OCI-LY1 (cell line): ENCODE data around the gene DMPK.

ENCODE experiments used
- H2AFZ ChIP-seq: fragments of 200-600 bp; sonication (generic), shearing (Covaris generic); 2 replicates; pipeline ENCODE4 v1.6.0; 2014; ENCODE audit warnings: antibody characterized with exemption, mild to moderate bottlenecking, low read length
- H3F3A ChIP-seq: fragments of 200-600 bp; sonication (generic), shearing (Covaris generic); 2 replicates; pipeline ENCODE4 v1.6.0; 2014; ENCODE audit warnings: mild to moderate bottlenecking, antibody characterized with exemption, low read length, moderate library complexity; ENCODE audit not compliant: insufficient read depth
- H3K27ac ChIP-seq: fragments of 200-600 bp; sonication (generic); 2 replicates; pipeline ENCODE4 v1.5.1; 2014; ENCODE audit warnings: low read length, mixed run types, mild to moderate bottlenecking, low read depth; ENCODE audit not compliant: poor library complexity, severe bottlenecking
- H3K27me3 ChIP-seq: fragments of 200-600 bp; sonication (generic); 2 replicates; pipeline ENCODE4 v1.6.0; 2014; ENCODE audit warnings: antibody characterized with exemption, mild to moderate bottlenecking, low read length, moderate library complexity; ENCODE audit not compliant: insufficient read depth
- H3K36me3 ChIP-seq: fragments of 200-600 bp; sonication (generic); 2 replicates; pipeline ENCODE4 v1.6.1; 2014; ENCODE audit warnings: mild to moderate bottlenecking, antibody characterized with exemption, low read length, moderate library complexity, mixed read lengths; ENCODE audit not compliant: insufficient read depth
- H3K4me1 ChIP-seq: fragments of 200-600 bp; sonication (generic); 2 replicates; pipeline ENCODE4 v1.5.1; 2014; ENCODE audit warnings: mild to moderate bottlenecking, low read length, moderate library complexity; ENCODE audit not compliant: insufficient read depth, severe bottlenecking
- H3K4me2 ChIP-seq: fragments of 200-600 bp; sonication (generic), shearing (Covaris generic); 2 replicates; pipeline ENCODE4 v1.6.1; 2014; ENCODE audit warnings: low read length
- H3K4me3 ChIP-seq: fragments of 200-600 bp; sonication (generic); 2 replicates; pipeline ENCODE4 v1.5.1; 2014; ENCODE audit warnings: low read length, low read depth, mild to moderate bottlenecking, mixed read lengths; ENCODE audit not compliant: poor library complexity, severe bottlenecking
- H3K79me2 ChIP-seq: fragments of 200-600 bp; shearing (Covaris generic); 2 replicates; pipeline ENCODE4 v1.6.1; 2016; ENCODE audit warnings: mixed run types, low read length, mixed read lengths; ENCODE audit not compliant: insufficient read depth
- H3K9ac ChIP-seq: fragments of 200-600 bp; sonication (generic), shearing (Covaris generic); 2 replicates; pipeline ENCODE4 v1.6.1; 2014; ENCODE audit warnings: mild to moderate bottlenecking, low read length, mixed read lengths
- H3K9me2 ChIP-seq: fragments of 200-600 bp; sonication (generic), shearing (Covaris generic); 2 replicates; pipeline ENCODE4 v1.6.1; 2014; ENCODE audit warnings: low read depth, mild to moderate bottlenecking, low read length, mixed read lengths
- H3K9me3 ChIP-seq: fragments of 200-600 bp; shearing (Covaris generic); 2 replicates; pipeline ENCODE4 v1.6.1; 2014; ENCODE audit warnings: low read length, mixed read lengths
- H4K20me1 ChIP-seq: fragments of 200-600 bp; sonication (generic), shearing (Covaris generic); 2 replicates; pipeline ENCODE4 v1.6.0; 2016; ENCODE audit warnings: mild to moderate bottlenecking, low read length; ENCODE audit not compliant: insufficient read depth
- CTCF ChIP-seq: fragments of 200-600 bp; sonication (generic), shearing (Covaris generic); IDR thresholded peaks from 2 replicates; pipeline ENCODE4 v1.5.1; 2017; ENCODE audit warnings: mild to moderate bottlenecking, antibody characterized with exemption, low read length, moderate library complexity, mixed read lengths
- EZH2 ChIP-seq: fragments of 200-600 bp; sonication (generic), shearing (Covaris generic); IDR thresholded peaks from 2 replicates; pipeline ENCODE4 v1.8.0; 2017; ENCODE audit warnings: borderline replicate concordance, mixed run types, mild to moderate bottlenecking, antibody characterized with exemption, low read length, moderate library complexity, mixed read lengths

The DMPK gene

DNA sequence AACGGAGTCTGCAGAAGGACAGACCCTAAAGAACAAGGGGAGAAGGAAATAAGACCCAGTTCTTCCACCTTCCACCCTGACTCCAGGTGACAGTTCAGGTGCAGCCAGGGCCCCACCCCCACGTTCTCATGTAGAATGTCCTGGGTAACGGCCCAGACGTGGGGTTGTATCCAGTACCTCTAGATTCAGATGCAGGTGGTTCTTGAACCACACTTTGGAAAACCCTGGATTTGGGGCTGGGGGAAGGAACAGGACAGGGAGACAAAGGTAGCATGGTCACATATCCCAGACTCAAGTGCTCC is 2.2 kb downstream of the DMPK start:
- Histone ChIP-seq H3K27ac (no peak overlapping the region), H3K9me3 (no peaks in the 10 kb centered on the region), H3K9me2 (no peaks in the 10 kb centered on the region), H3K79me2 (no peaks in the 10 kb centered on the region), H3K9ac (no peak overlapping the region), H4K20me1 (no peaks in the 10 kb centered on the region), H3K27me3 (no peaks in the 10 kb centered on the region), H3F3A (no peaks in the 10 kb centered on the region), H3K36me3 (0 out of 2 replicates have a peak, but pooled peaks cover 4% of the 10 kb centered on the region), H3K4me3 (no peak overlapping the region), H2AFZ (no peak overlapping the region), H3K4me2 (no peak overlapping the region), H3K4me1 (peaks cover 10% of the 10 kb centered on the region)
- no peak for TF ChIP-seq EZH2
- no peak for TF ChIP-seq CTCF

GRCh38 chr19:45779231-45780145 is 2.8 kb downstream of the DMPK start:
- Histone ChIP-seq H3K79me2 (no peaks in the 10 kb centered on the region), H3K36me3 (0 out of 2 replicates have a peak, but pooled peaks cover 4% of the 10 kb centered on the region), H3K9ac (peak overlapping the region; percentile 40; the same call in 1 of the 2 replicates), H4K20me1 (no peaks in the 10 kb centered on the region), H3K9me3 (no peaks in the 10 kb centered on the region), H3K27me3 (no peaks in the 10 kb centered on the region), H3F3A (no peaks in the 10 kb centered on the region), H3K4me2 (peak overlapping the region; percentile 66), H3K9me2 (no peaks in the 10 kb centered on the region), H2AFZ (no peak overlapping the region), H3K27ac (no peak overlapping the region), H3K4me3 (peak overlapping the region; percentile 48), H3K4me1 (peaks cover 10% of the 10 kb centered on the region)
- TF ChIP-seq EZH2 (no peak), CTCF (peak; percentile 93)

- H4K20me1 ChIP-seq, result no peaks in the 10 kb centered on the region
- no peak for TF ChIP-seq EZH2
- TF ChIP-seq CTCF, result no peak
- peaks cover 17% of the 10 kb centered on the region for H3K4me1 ChIP-seq
- H3K27ac ChIP-seq, result no peak overlapping the region
- 0 out of 2 replicates have a peak, but pooled peaks cover 4% of the 10 kb centered on the region for H3K36me3 ChIP-seq
- no peaks in the 10 kb centered on the region for H3K9me2 ChIP-seq
- no peak overlapping the region for H3K9ac ChIP-seq
- no peaks in the 10 kb centered on the region for H3F3A ChIP-seq
- no peak overlapping the region for H3K4me2 ChIP-seq
- H3K9me3 ChIP-seq, result no peaks in the 10 kb centered on the region
- no peaks in the 10 kb centered on the region for H3K79me2 ChIP-seq
- no peak overlapping the region for H3K4me3 ChIP-seq
- H3K27me3 ChIP-seq, result no peaks in the 10 kb centered on the region
- H2AFZ ChIP-seq, result no peak overlapping the region
Measured at GRCh38 chr19:45778010-45778661, 4.2 kb downstream of the DMPK start.
